Hepatocyte (in vitro differentiated cells): ENCODE results near the gene ENPP6.

ENCODE experiments used
- EZH2 ChIP-seq: fragments of 200-600 bp; sonication (generic); IDR thresholded peaks from 2 replicates; pipeline ENCODE4 v1.6.1; 2016; ENCODE audit warnings: antibody characterized with exemption, mild to moderate bottlenecking, borderline replicate concordance
- TF ChIP-seq, protein P1 (sequence below): fragments of 200-600 bp; sonication (generic); IDR thresholded peaks from 2 replicates; pipeline ENCODE4 v1.5.1; 2016; ENCODE audit warnings: antibody characterized with exemption, mild to moderate bottlenecking; ENCODE audit not compliant: poor library complexity

DNA sequence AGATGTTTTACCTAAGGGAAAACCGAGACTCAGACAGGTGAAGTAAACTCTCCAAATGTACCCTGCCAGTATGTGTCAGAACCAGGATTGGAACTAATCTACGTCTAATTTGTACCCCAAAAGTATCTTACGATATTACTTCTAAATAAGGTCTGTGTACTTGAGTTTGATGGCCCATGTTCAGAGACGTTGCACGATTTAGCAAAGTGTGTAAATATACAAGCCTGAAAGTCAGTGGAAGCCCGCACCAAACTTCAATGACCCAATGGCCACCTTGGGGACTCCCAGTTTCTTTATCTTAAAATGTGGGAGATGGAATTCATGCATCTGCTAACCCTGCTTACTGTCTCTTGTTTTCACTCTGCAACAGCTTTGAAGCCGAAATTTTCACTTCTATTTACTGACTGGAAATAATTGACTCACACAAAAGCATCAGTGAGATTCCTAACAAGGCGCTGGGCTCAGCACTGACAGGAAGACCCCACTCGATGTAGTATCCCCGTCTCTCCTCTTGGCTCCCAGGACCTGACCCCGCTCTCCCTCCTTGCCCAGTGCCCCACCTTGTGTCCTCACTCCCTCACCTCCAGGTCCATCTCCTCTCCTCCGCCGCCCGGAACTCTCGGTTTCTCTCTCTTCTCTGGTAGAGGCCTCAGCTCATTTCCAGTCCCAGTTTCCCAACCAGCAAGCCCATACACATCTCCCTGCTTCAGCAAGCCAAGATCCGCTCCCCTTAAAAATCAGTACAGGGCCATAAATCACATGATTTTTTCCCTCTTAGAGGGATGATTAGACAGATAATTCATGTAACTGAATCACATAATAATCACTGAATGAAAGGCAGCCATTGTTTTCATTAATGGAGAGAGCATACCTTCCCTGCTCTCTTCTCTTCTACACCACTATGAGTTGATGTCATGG lies 42.8 kb downstream of the ENPP6 start:
- TF ChIP-seq, protein P1, sequence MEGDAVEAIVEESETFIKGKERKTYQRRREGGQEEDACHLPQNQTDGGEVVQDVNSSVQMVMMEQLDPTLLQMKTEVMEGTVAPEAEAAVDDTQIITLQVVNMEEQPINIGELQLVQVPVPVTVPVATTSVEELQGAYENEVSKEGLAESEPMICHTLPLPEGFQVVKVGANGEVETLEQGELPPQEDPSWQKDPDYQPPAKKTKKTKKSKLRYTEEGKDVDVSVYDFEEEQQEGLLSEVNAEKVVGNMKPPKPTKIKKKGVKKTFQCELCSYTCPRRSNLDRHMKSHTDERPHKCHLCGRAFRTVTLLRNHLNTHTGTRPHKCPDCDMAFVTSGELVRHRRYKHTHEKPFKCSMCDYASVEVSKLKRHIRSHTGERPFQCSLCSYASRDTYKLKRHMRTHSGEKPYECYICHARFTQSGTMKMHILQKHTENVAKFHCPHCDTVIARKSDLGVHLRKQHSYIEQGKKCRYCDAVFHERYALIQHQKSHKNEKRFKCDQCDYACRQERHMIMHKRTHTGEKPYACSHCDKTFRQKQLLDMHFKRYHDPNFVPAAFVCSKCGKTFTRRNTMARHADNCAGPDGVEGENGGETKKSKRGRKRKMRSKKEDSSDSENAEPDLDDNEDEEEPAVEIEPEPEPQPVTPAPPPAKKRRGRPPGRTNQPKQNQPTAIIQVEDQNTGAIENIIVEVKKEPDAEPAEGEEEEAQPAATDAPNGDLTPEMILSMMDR: no peak
- no peak for TF ChIP-seq EZH2
